ENCODE results near the gene HOXA13.

- no peak for TF ChIP-seq EZH2 (IDR thresholded peaks at IDR 0.05; ENCODE audit: borderline replicate concordance, low read length)
- TF ChIP-seq CTCF (IDR thresholded peaks at IDR 0.05; ENCODE audit: low read length): no peak
These were observed 13.8 kb downstream of the HOXA13 start for GRCh38 chr7:27185854-27186667.

Measured in OCI-LY1 (cell line).